Liver (tissue), 9 donors: ENCODE measurements around the gene FIS1. TPM values are rescaled to one million over a fixed set of nuclear protein-coding genes. Genes with fewer than 3 reads are reported as not detected.
A peak's percentile ranks its signal among the peaks of the same experiment; 100 is the strongest.

Source experiments
- DNase-seq: peaks from one replicate; pipeline ENCODE4 v3.0.0-alpha.2; 2017; ENCODE audit warnings: low spot score
- H3K27ac ChIP-seq, 2 donors: one replicate each; pipeline ENCODE4 v1.7.0; 2013; ENCODE audit warnings: inconsistent platforms in 2 of 2, low read length in 2 of 2, control low read depth in 1 of 2, low read depth in 1 of 2, mild to moderate bottlenecking in 1 of 2
- H3K27me3 ChIP-seq, 4 donors: one replicate each; pipeline versions ENCODE4 v1.6.1 to v1.7.0; 2013; ENCODE audit warnings: low read length in 3 of 4, inconsistent platforms in 1 of 4, mild to moderate bottlenecking in 1 of 4, moderate library complexity in 1 of 4; ENCODE audit not compliant: control insufficient read depth in 4 of 4, insufficient read depth in 4 of 4
- H3K36me3 ChIP-seq, 4 donors: one replicate each; pipeline versions ENCODE4 v1.6.1 to v1.7.0; 2013; ENCODE audit warnings: low read length in 3 of 4, mild to moderate bottlenecking in 3 of 4, low read depth in 1 of 4, moderate library complexity in 1 of 4; ENCODE audit not compliant: control insufficient read depth in 4 of 4, insufficient read depth in 3 of 4
- H3K4me1 ChIP-seq, 4 donors: one replicate each; pipeline versions ENCODE4 v1.6.1 to v1.7.0; 2013; ENCODE audit warnings: low read length in 3 of 4, mild to moderate bottlenecking in 3 of 4, moderate library complexity in 1 of 4; ENCODE audit not compliant: control insufficient read depth in 4 of 4, insufficient read depth in 4 of 4
- H3K4me3 ChIP-seq, 3 donors: one replicate each; pipeline versions ENCODE4 v1.6.1 to v1.7.0; 2013; ENCODE audit warnings: low read length in 3 of 3, control low read depth in 1 of 3, low read depth in 1 of 3, mild to moderate bottlenecking in 1 of 3
- H3K9ac ChIP-seq, 2 donors: one replicate each; pipeline ENCODE4 v1.7.0; 2013; ENCODE audit warnings: low read length in 2 of 2, mild to moderate bottlenecking in 2 of 2, moderate library complexity in 2 of 2, control low read depth in 1 of 2, low read depth in 1 of 2
- H3K9me3 ChIP-seq, 4 donors: one replicate each; pipeline versions ENCODE4 v1.6.1 to v1.7.0; 2013; ENCODE audit warnings: low read length in 3 of 4; ENCODE audit not compliant: control insufficient read depth in 4 of 4
- ATF3 ChIP-seq: IDR thresholded peaks from 2 replicates; pipeline ENCODE4 v1.6.1; 2016; ENCODE audit warnings: antibody characterized with exemption
- CTCF ChIP-seq: fragments of 150-350 bp; IDR thresholded peaks from 2 replicates; pipeline ENCODE4 v1.5.1; 2017; ENCODE audit warnings: improper control_type of control experiment, low read depth, low read length; ENCODE audit not compliant: missing input control
- EGR1 ChIP-seq, 2 donors: IDR thresholded peaks; 2 replicates each; pipeline ENCODE4 v1.6.1; 2016 to 2018; ENCODE audit warnings: antibody characterized with exemption in 2 of 2, low read depth in 2 of 2
- FOXA1 ChIP-seq: IDR thresholded peaks from 2 replicates; pipeline ENCODE4 v1.6.1; 2016; ENCODE audit warnings: antibody characterized with exemption
- FOXA2 ChIP-seq: IDR thresholded peaks from 2 replicates; pipeline ENCODE4 v1.6.1; 2016; ENCODE audit warnings: antibody characterized with exemption
- GABPA ChIP-seq, 2 donors: IDR thresholded peaks in 1 of 2; conservative IDR thresholded peaks in 1 of 2; 2 replicates each; pipeline ENCODE4 v1.6.1; 2016; ENCODE audit warnings: antibody characterized with exemption in 2 of 2, mild to moderate bottlenecking in 1 of 2, moderate library complexity in 1 of 2
- HNF4A ChIP-seq, 2 donors: conservative IDR thresholded peaks; 2 replicates each; pipeline ENCODE4 v1.6.1; 2016; ENCODE audit warnings: antibody characterized with exemption in 2 of 2, mild to moderate bottlenecking in 2 of 2
- HNF4G ChIP-seq: IDR thresholded peaks from 2 replicates; pipeline ENCODE4 v1.6.1; 2016; ENCODE audit warnings: antibody characterized with exemption
- JUND ChIP-seq, 2 donors: IDR thresholded peaks; 2 replicates each; pipeline ENCODE4 v1.6.1; 2016; ENCODE audit warnings: antibody characterized with exemption in 2 of 2
- MAX ChIP-seq: IDR thresholded peaks from 2 replicates; pipeline ENCODE4 v1.6.1; 2016; ENCODE audit warnings: antibody characterized with exemption
- NR2F2 ChIP-seq: IDR thresholded peaks from 2 replicates; pipeline ENCODE4 v1.6.1; 2016; ENCODE audit warnings: antibody characterized with exemption
- RAD21 ChIP-seq, 2 donors: IDR thresholded peaks; 2 replicates each; pipeline ENCODE4 v1.6.1; 2016; ENCODE audit warnings: antibody characterized with exemption in 2 of 2, mild to moderate bottlenecking in 2 of 2
- REST ChIP-seq: IDR thresholded peaks from 2 replicates; pipeline ENCODE4 v1.6.1; 2016; ENCODE audit warnings: antibody characterized with exemption, mild to moderate bottlenecking
- RXRA ChIP-seq, 2 donors: IDR thresholded peaks; 2 replicates each; pipeline ENCODE4 v1.6.1; 2017 to 2018; ENCODE audit warnings: antibody characterized with exemption in 2 of 2, mild to moderate bottlenecking in 1 of 2
- SP1 ChIP-seq: IDR thresholded peaks from 2 replicates; pipeline ENCODE4 v1.6.1; 2018; ENCODE audit warnings: antibody characterized with exemption, mild to moderate bottlenecking
- TAF1 ChIP-seq: conservative IDR thresholded peaks from 2 replicates; pipeline ENCODE4 v1.6.1; 2016; ENCODE audit warnings: antibody characterized with exemption, mild to moderate bottlenecking
- YY1 ChIP-seq: IDR thresholded peaks from 2 replicates; pipeline ENCODE4 v1.6.1; 2016; ENCODE audit warnings: antibody characterized with exemption, mild to moderate bottlenecking
- ZBTB33 ChIP-seq: IDR thresholded peaks from 2 replicates; pipeline ENCODE4 v1.6.1; 2016; ENCODE audit warnings: antibody characterized with exemption
- WGBS: extraction: QIAGEN DNeasy Blood & Tissue Kit; methylation state at CpG from one replicate; pipeline ENCODE4 v1.1.7; 2013; 5-methylcytosine and 5-hydroxymethylcytosine counted together
- polyA plus RNA-seq, 2 donors: library from polyadenylated mRNA; stranded (reverse) in 1 of 2; unstranded in 1 of 2; fragments of 200-250 nt in 1 of 2; fragments of >200 nt in 1 of 2; fragmentation: Nextera tagmentation in 1 of 2; extraction: Ambion mirVana in 1 of 2; gene quantifications; one replicate each; pipeline versions ENCODE4 v1.2.1 to v1.2.3, GENCODE V29; 2013 to 2015
- total RNA-seq, 2 donors: library from RNA; depleted of rRNA; stranded (reverse); fragments of >200 nt; gene quantifications; one replicate each; pipeline ENCODE4 v1.2.3, GENCODE V29; 2014
- donor health status: healthy.
- donor health status: healthy.
- donor health status: healthy.
- donor health status: healthy.
- donor health status: healthy.

The FIS1 gene
- total and polyA plus RNA-seq, 4 donors, result 112 to 192 (median 155) TPM

- no peak for TF ChIP-seq CTCF
- peak; percentile 36 for TF ChIP-seq HNF4G
- peak in 1 of 2 donors; percentile 48 for TF ChIP-seq RXRA (IDR thresholded peaks at IDR 0.05)
- peak; percentile 40 for TF ChIP-seq SP1
- TF ChIP-seq JUND (IDR thresholded peaks at IDR 0.05), result no peak
- TF ChIP-seq GABPA (IDR thresholded peaks at IDR 0.05 in 1 of 2, conservative IDR thresholded peaks at IDR 0.05 in 1 of 2), result no peak
Observed at GRCh38 chr7:101237206-101238067, 7.4 kb downstream of the FIS1 start, which contains the start of gene CLDN15 (continued).

GRCh38 chr7:101236292-101236835 is 8.5 kb downstream of the FIS1 start:
- H3K27me3 ChIP-seq, result no peaks in the 10 kb centered on the region
- peaks cover 18 to 48% (median 29%) of the 10 kb centered on the region in 4 donors for H3K4me1 ChIP-seq
- no peak overlapping the region for H3K9ac ChIP-seq
- WGBS, result 76% methylated on average over 21 of the region's 21 CpGs
- no peak for DNase-seq
- H3K4me3 ChIP-seq, result no peak overlapping the region
- no peaks in the 10 kb centered on the region for H3K9me3 ChIP-seq
- TF ChIP-seq RXRA (IDR thresholded peaks at IDR 0.05), result no peak
- no peak for TF ChIP-seq HNF4G
- TF ChIP-seq RAD21 (IDR thresholded peaks at IDR 0.05), result no peak
- no peak for TF ChIP-seq ATF3
- TF ChIP-seq ZBTB33, result no peak
- TF ChIP-seq EGR1 (IDR thresholded peaks at IDR 0.05; ENCODE audit: low read depth in 2 of 2), result no peak
- TF ChIP-seq JUND (IDR thresholded peaks at IDR 0.05), result no peak
- TF ChIP-seq MAX, result no peak
- TF ChIP-seq SP1, result no peak
- TF ChIP-seq YY1, result no peak
- TF ChIP-seq GABPA (IDR thresholded peaks at IDR 0.05 in 1 of 2, conservative IDR thresholded peaks at IDR 0.05 in 1 of 2), result no peak
- TF ChIP-seq TAF1, result no peak
- no peak for TF ChIP-seq HNF4A (conservative IDR thresholded peaks at IDR 0.05)
- TF ChIP-seq CTCF, result no peak
- no peak for TF ChIP-seq FOXA1
- no peak for TF ChIP-seq REST
- TF ChIP-seq NR2F2, result no peak
- TF ChIP-seq FOXA2, result no peak
- peaks cover 0 to 6% (median 4%) of the 10 kb centered on the region in 4 donors for H3K36me3 ChIP-seq
- H3K27ac ChIP-seq, result peak overlapping the region in 1 of 2 donors; percentile 4
